ENCODE data around the gene ZNF142.

The ZNF142 gene

GRCh38 chr2:218663901-218664300 is 4.5 kb upstream of the ZNF142 start:
- H3K9me3 Mint-ChIP-seq: no peaks in the 10 kb centered on the region
- H3K36me3 Mint-ChIP-seq (ENCODE audit: low read depth): peaks cover 82% of the 10 kb centered on the region
- intact Hi-C loops (cut with micrococcal nuclease): no loop called here
- no peak overlapping the region for H3K4me3 Mint-ChIP-seq
- no peak overlapping the region for H3K27ac Mint-ChIP-seq
- H3K4me1 Mint-ChIP-seq (ENCODE audit: low read depth): peaks cover 16% of the 10 kb centered on the region
- H3K27me3 Mint-ChIP-seq: no peaks in the 10 kb centered on the region

GRCh38 chr2:218662827-218663226 is 3.4 kb upstream of the ZNF142 start:
- intact Hi-C loops (cut with micrococcal nuclease): no loop called here
- Mint-ChIP-seq H3K36me3 (ENCODE audit: low read depth) (peaks cover 82% of the 10 kb centered on the region), H3K27ac (no peak overlapping the region), H3K4me1 (ENCODE audit: low read depth) (peaks cover 25% of the 10 kb centered on the region), H3K9me3 (no peaks in the 10 kb centered on the region), H3K4me3 (no peak overlapping the region), H3K27me3 (no peaks in the 10 kb centered on the region)

GRCh38 chr2:218662377-218662776 is 3.0 kb upstream of the ZNF142 start:
- no peak overlapping the region for H3K27ac Mint-ChIP-seq
- H3K9me3 Mint-ChIP-seq: no peaks in the 10 kb centered on the region
- intact Hi-C loops (cut with micrococcal nuclease): no loop called here
- no peak overlapping the region for H3K4me3 Mint-ChIP-seq
- H3K36me3 Mint-ChIP-seq (ENCODE audit: low read depth): peaks cover 82% of the 10 kb centered on the region
- H3K4me1 Mint-ChIP-seq (ENCODE audit: low read depth): peaks cover 25% of the 10 kb centered on the region
- no peaks in the 10 kb centered on the region for H3K27me3 Mint-ChIP-seq

GRCh38 chr2:218659988-218660358 is 550 bp upstream of the ZNF142 start:
- H3K36me3 Mint-ChIP-seq (ENCODE audit: low read depth): peaks cover 84% of the 10 kb centered on the region
- H3K27ac Mint-ChIP-seq: peak overlapping the region; percentile 82
- H3K9me3 Mint-ChIP-seq: no peaks in the 10 kb centered on the region
- H3K4me1 Mint-ChIP-seq (ENCODE audit: low read depth): peaks cover 31% of the 10 kb centered on the region
- intact Hi-C loops (cut with micrococcal nuclease): loop anchor here (1.0 kb wide), 2 partner anchors 50 to 187 kb away; partner anchors contain the start of gene TTLL4
- H3K4me3 Mint-ChIP-seq: peak overlapping the region; percentile 98
- no peaks in the 10 kb centered on the region for H3K27me3 Mint-ChIP-seq

GRCh38 chr2:218658671-218659257 is 659 bp downstream of the ZNF142 start:
- peak overlapping the region; percentile 98 for H3K4me3 Mint-ChIP-seq
- peak overlapping the region; percentile 82 for H3K27ac Mint-ChIP-seq
- H3K36me3 Mint-ChIP-seq (ENCODE audit: low read depth): peaks cover 84% of the 10 kb centered on the region
- H3K27me3 Mint-ChIP-seq: no peaks in the 10 kb centered on the region
- H3K9me3 Mint-ChIP-seq: no peaks in the 10 kb centered on the region
- H3K4me1 Mint-ChIP-seq (ENCODE audit: low read depth): peaks cover 31% of the 10 kb centered on the region
- intact Hi-C loops (cut with micrococcal nuclease): loop anchor here (1.0 kb wide), 2 partner anchors 52 to 189 kb away; partner anchors contain the start of gene TTLL4

GRCh38 chr2:218655751-218656150 is 3.7 kb downstream of the ZNF142 start:
- no peak overlapping the region for H3K4me3 Mint-ChIP-seq
- H3K4me1 Mint-ChIP-seq (ENCODE audit: low read depth): peaks cover 26% of the 10 kb centered on the region
- no peaks in the 10 kb centered on the region for H3K27me3 Mint-ChIP-seq
- H3K36me3 Mint-ChIP-seq (ENCODE audit: low read depth): peaks cover 86% of the 10 kb centered on the region
- H3K9me3 Mint-ChIP-seq: no peaks in the 10 kb centered on the region
- H3K27ac Mint-ChIP-seq: no peak overlapping the region
- intact Hi-C loops (cut with micrococcal nuclease): no loop called here

- Mint-ChIP-seq H3K9me3 (no peaks in the 10 kb centered on the region), H3K36me3 (ENCODE audit: low read depth) (peaks cover 99% of the 10 kb centered on the region), H3K27me3 (no peaks in the 10 kb centered on the region), H3K4me1 (ENCODE audit: low read depth) (peaks cover 4% of the 10 kb centered on the region), H3K4me3 (no peak overlapping the region), H3K27ac (no peak overlapping the region)
- intact Hi-C loops (cut with micrococcal nuclease): no loop called here
Observed at GRCh38 chr2:218648787-218649100, 10.7 kb downstream of the ZNF142 start.

- H3K4me3 Mint-ChIP-seq: no peak overlapping the region
- H3K4me1 Mint-ChIP-seq (ENCODE audit: low read depth): peaks cover 4% of the 10 kb centered on the region
- H3K27me3 Mint-ChIP-seq: no peaks in the 10 kb centered on the region
- H3K9me3 Mint-ChIP-seq: no peaks in the 10 kb centered on the region
- intact Hi-C loops (cut with micrococcal nuclease): no loop called here
- H3K27ac Mint-ChIP-seq: no peak overlapping the region
- H3K36me3 Mint-ChIP-seq (ENCODE audit: low read depth): peaks cover 99% of the 10 kb centered on the region
Observed at GRCh38 chr2:218648088-218648786, 11.2 kb downstream of the ZNF142 start.

- peaks cover 99% of the 10 kb centered on the region for H3K36me3 Mint-ChIP-seq (ENCODE audit: low read depth)
- intact Hi-C loops (cut with micrococcal nuclease): no loop called here
Observed at GRCh38 chr2:218645126-218645525, 14.3 kb downstream of the ZNF142 start.

GRCh38 chr2:218644721-218645120 is 14.7 kb downstream of the ZNF142 start:
- no peaks in the 10 kb centered on the region for H3K27me3 Mint-ChIP-seq
- H3K27ac Mint-ChIP-seq: no peak overlapping the region
- H3K4me1 Mint-ChIP-seq (ENCODE audit: low read depth): no peaks in the 10 kb centered on the region
- H3K4me3 Mint-ChIP-seq: no peak overlapping the region
- no peaks in the 10 kb centered on the region for H3K9me3 Mint-ChIP-seq
- intact Hi-C loops (cut with micrococcal nuclease): no loop called here
- H3K36me3 Mint-ChIP-seq (ENCODE audit: low read depth): peaks cover 99% of the 10 kb centered on the region

More at GRCh38 chr2:218645126-218645525, 14.3 kb downstream of the ZNF142 start:
- H3K27me3 Mint-ChIP-seq: no peaks in the 10 kb centered on the region
- peaks cover under 1% of the 10 kb centered on the region for H3K4me1 Mint-ChIP-seq (ENCODE audit: low read depth)
- no peak overlapping the region for H3K27ac Mint-ChIP-seq
- H3K9me3 Mint-ChIP-seq: no peaks in the 10 kb centered on the region
- no peak overlapping the region for H3K4me3 Mint-ChIP-seq

GRCh38 chr2:218643751-218644310 is 15.6 kb downstream of the ZNF142 start:
- H3K27ac Mint-ChIP-seq: no peak overlapping the region
- no peaks in the 10 kb centered on the region for H3K9me3 Mint-ChIP-seq
- no peak overlapping the region for H3K4me3 Mint-ChIP-seq
- intact Hi-C loops (cut with micrococcal nuclease): no loop called here
- H3K27me3 Mint-ChIP-seq: no peaks in the 10 kb centered on the region
- H3K36me3 Mint-ChIP-seq (ENCODE audit: low read depth): peaks cover 99% of the 10 kb centered on the region
- H3K4me1 Mint-ChIP-seq (ENCODE audit: low read depth): no peaks in the 10 kb centered on the region

GRCh38 chr2:218642786-218643185 is 16.6 kb downstream of the ZNF142 start:
- intact Hi-C loops (cut with micrococcal nuclease): no loop called here

GRCh38 chr2:218642121-218642656 is 17.2 kb downstream of the ZNF142 start:
- H3K4me3 Mint-ChIP-seq: no peak overlapping the region
- no peaks in the 10 kb centered on the region for H3K27me3 Mint-ChIP-seq
- no peaks in the 10 kb centered on the region for H3K9me3 Mint-ChIP-seq
- no peaks in the 10 kb centered on the region for H3K4me1 Mint-ChIP-seq (ENCODE audit: low read depth)
- H3K27ac Mint-ChIP-seq: no peak overlapping the region
- peaks cover 100% of the 10 kb centered on the region for H3K36me3 Mint-ChIP-seq (ENCODE audit: low read depth)
- intact Hi-C loops (cut with micrococcal nuclease): no loop called here

More at GRCh38 chr2:218642786-218643185, 16.6 kb downstream of the ZNF142 start:
- no peak overlapping the region for H3K27ac Mint-ChIP-seq
- no peaks in the 10 kb centered on the region for H3K9me3 Mint-ChIP-seq
- no peak overlapping the region for H3K4me3 Mint-ChIP-seq
- H3K36me3 Mint-ChIP-seq (ENCODE audit: low read depth): peaks cover 99% of the 10 kb centered on the region
- no peaks in the 10 kb centered on the region for H3K4me1 Mint-ChIP-seq (ENCODE audit: low read depth)
- no peaks in the 10 kb centered on the region for H3K27me3 Mint-ChIP-seq

GRCh38 chr2:218638372-218638771 is 21.1 kb downstream of the ZNF142 start:
- Mint-ChIP-seq H3K9me3 (no peaks in the 10 kb centered on the region), H3K4me1 (ENCODE audit: low read depth) (no peaks in the 10 kb centered on the region), H3K27ac (no peak overlapping the region), H3K36me3 (ENCODE audit: low read depth) (peaks cover 96% of the 10 kb centered on the region), H3K27me3 (no peaks in the 10 kb centered on the region), H3K4me3 (no peak overlapping the region)
- intact Hi-C loops (cut with micrococcal nuclease): loop anchor here (10.0 kb wide), 1 partner anchor 224 kb away; the partner anchor contains the start of gene VIL1

All from dendritic cell treated with granulocyte-macrophage colony-stimulating factor and Interleukin-4, amounts not matched to agents 40 ng/mL and 50 ng/mL, for 4 days (primary cell).